HUES6 (cell line): ENCODE measurements around the gene NRXN3.

Experiments used
- H3K27ac ChIP-seq: 2 replicates; pipeline ENCODE4 v1.7.0; 2013; ENCODE audit warnings: low read depth, mild to moderate bottlenecking, low read length, inconsistent platforms
- H3K27me3 ChIP-seq: 2 replicates; pipeline ENCODE4 v1.6.1; 2013; ENCODE audit warnings: low read length; ENCODE audit not compliant: control insufficient read depth, insufficient read depth
- H3K36me3 ChIP-seq: 2 replicates; pipeline ENCODE4 v1.6.1; 2013; ENCODE audit warnings: low read length; ENCODE audit not compliant: control insufficient read depth, insufficient read depth
- H3K4me1 ChIP-seq: 2 replicates; pipeline ENCODE4 v1.6.1; 2013; ENCODE audit warnings: low read length; ENCODE audit not compliant: control insufficient read depth, insufficient read depth
- H3K4me3 ChIP-seq: 2 replicates; pipeline ENCODE4 v1.5.1; 2013; ENCODE audit warnings: low read depth, low read length
- H3K9ac ChIP-seq: one replicate; pipeline ENCODE4 v1.6.1; 2013; ENCODE audit warnings: mild to moderate bottlenecking, low read length
- H3K9me3 ChIP-seq: 2 replicates; pipeline ENCODE4 v1.6.1; 2013; ENCODE audit warnings: low read depth, low read length; ENCODE audit not compliant: control insufficient read depth, insufficient read depth

The NRXN3 gene

DNA sequence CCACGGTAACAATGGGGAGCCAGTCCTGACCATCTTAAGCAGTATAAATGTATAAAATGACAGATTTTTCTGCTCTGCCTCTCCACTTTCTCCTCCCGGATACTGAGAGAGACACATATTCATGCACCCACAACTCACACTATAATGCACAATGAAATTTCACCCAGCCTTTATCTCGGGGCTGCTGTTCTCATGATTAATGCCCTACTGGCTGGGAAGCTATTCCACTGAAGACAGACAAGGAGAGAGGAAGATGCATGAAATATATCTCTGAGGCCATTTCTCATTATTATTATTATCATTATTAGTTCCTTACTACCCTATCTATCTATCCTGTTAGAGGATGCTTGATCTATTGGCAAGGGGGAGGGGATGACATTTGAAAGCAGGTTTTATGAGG is 1539.4 kb downstream of the NRXN3 start:
- Histone ChIP-seq H3K9ac (no peak overlapping the region), H3K27ac (no peak overlapping the region), H3K27me3 (no peaks in the 10 kb centered on the region), H3K4me1 (no peaks in the 10 kb centered on the region), H3K4me3 (no peak overlapping the region), H3K36me3 (no peaks in the 10 kb centered on the region), H3K9me3 (no peaks in the 10 kb centered on the region)

DNA sequence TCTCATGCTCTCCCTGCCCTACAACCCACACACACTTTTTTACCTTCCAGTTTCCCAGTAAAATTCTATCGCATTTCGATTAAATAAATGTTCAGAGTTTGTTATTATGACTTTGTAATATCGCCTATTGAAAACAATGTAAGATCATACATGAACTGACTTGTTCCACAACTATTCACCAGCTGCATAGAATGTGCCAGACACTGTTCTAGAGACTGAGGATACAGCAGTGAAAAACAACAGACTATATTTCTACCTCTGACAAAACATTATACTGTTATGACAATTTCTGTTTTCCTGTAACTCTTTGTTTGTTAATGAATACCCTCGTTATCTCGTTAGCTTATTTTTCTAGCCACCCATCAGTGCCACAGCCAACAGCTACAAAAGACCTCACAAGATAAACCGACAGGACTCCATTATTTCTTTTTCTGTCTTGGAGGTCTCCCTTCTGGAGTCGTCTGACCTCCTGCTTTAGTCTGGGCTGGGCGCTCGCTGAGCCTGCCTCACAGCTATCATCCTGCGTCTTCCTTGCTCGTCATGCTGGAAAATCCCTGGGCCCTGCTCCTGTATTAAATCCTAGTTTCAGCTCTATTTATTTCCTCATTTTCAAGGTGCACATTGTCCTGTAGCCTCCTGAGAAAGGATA is 1542.3 kb downstream of the NRXN3 start:
- H3K4me3 ChIP-seq: no peak overlapping the region
- no peaks in the 10 kb centered on the region for H3K4me1 ChIP-seq
- no peaks in the 10 kb centered on the region for H3K36me3 ChIP-seq
- H3K9ac ChIP-seq: no peak overlapping the region
- H3K9me3 ChIP-seq: no peaks in the 10 kb centered on the region
- no peaks in the 10 kb centered on the region for H3K27me3 ChIP-seq
- no peak overlapping the region for H3K27ac ChIP-seq

DNA sequence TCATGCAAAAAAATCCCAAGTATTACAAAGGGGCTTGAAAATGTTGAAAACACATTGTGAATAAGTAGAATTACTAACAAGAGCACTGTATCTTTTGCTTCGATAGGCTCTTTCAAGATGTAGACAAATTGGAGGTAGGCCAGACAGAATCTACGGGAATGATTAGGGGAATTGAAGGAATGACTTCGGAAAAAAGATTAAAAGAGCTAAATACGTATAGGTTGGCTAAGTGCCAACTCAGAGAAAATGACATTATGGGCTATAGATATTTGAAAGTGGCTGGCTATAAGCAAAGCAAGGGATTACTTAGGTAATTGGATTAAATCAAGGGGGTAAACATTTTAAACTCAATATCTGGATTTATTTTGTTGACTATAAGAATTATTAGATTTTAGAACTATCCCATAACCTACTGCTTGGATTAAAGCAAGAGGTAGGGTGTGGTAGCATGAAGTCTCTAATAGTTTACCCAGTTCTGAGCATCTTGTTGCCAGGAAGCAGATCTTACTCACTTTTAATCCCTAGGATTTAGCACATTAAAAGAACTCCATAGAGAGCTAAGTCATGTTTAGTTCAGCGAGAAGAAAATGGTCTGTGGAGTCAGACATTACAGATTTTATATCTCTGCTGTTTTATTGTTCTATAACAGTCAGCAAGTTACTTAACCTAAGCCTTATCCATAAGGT is 1551.4 kb downstream of the NRXN3 start:
- H3K36me3 ChIP-seq: no peaks in the 10 kb centered on the region
- no peaks in the 10 kb centered on the region for H3K27me3 ChIP-seq
- no peak overlapping the region for H3K9ac ChIP-seq
- no peaks in the 10 kb centered on the region for H3K9me3 ChIP-seq
- H3K27ac ChIP-seq: no peak overlapping the region
- no peak overlapping the region for H3K4me3 ChIP-seq
- H3K4me1 ChIP-seq: no peaks in the 10 kb centered on the region

DNA sequence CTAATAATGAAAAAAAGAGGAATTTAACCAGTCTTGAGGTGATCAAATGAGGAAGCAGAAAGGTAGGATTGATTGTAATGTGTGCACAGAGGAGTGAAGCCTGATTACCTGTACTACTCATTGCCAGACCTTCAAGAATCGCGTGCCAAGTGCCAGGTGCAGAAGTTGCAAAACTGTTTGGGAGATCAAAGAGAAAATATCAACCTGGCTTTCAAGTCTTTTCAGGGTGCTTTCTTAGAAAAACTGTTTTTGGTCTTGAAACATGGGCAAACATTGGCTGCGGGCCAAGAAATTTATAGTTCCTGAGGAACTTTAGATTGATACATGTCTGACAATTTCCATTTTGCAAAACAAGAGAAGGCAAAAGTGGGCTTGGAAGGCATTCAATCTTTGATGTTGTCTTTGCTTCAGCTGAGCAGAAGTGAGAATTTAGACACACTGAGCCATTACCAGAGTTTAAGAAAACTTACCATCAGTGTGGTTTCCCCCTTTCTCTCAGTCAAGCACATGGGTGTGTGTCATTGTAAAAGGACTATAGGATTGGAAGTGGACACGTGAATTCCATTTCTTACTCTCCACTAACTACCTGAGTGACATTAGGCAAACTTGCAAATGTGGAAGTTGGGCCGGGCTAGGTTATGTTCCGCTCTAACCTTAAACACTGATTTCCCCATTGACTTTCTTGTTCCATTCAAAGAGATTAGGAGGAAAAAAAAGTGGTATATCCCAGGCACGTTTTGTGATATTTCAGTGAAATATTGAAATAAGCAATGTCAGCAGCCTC is 1555.0 kb downstream of the NRXN3 start:
- Histone ChIP-seq H3K4me3 (no peak overlapping the region), H3K9me3 (no peaks in the 10 kb centered on the region), H3K36me3 (no peaks in the 10 kb centered on the region), H3K9ac (no peak overlapping the region), H3K27me3 (no peaks in the 10 kb centered on the region), H3K4me1 (peaks cover 6% of the 10 kb centered on the region; the same call in 1 of the 2 replicates), H3K27ac (no peak overlapping the region)

DNA sequence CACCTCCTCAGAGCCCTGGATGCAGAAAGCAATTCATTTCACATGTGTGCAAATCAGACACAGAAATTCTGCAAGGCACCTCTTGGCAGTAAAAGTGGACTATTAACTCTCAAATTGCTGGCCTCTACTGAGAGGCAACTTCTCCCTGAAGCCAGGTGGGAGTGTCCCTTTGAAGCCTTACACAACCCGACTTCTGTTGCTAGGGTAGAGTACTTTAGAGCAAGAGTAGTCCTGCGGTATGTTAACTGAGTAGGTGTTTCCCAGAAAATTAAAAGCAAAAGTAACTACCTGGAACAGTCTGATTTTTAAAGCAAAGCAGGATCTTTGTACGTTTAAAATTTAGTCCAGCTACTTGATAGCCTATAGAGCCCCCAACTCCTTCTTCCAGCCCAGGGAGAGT is 1557.7 kb downstream of the NRXN3 start:
- Histone ChIP-seq H3K9ac (no peak overlapping the region), H3K4me3 (no peak overlapping the region), H3K27ac (no peak overlapping the region), H3K4me1 (peaks cover 6% of the 10 kb centered on the region; the same call in 1 of the 2 replicates), H3K27me3 (no peaks in the 10 kb centered on the region), H3K36me3 (no peaks in the 10 kb centered on the region), H3K9me3 (no peaks in the 10 kb centered on the region)

DNA sequence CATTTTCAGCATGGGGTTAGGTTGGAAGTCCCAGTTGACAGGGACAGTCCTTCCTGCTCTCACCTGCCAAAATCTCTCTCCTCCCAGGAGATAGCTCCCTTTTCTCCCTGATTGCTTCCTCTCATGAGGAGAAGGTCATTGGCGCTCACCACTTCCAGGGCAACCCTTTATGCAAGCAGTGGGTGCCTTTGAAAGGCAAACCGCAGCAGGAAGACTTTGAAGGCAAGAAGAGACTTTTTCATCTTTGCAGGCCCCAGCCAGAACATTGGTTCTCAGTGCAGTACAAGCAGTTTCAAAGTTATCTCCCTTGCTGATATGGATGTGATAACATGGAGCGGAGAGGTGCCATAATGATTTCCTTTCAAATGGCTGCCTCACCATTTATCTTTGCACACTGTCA is 1558.2 kb downstream of the NRXN3 start:
- Histone ChIP-seq H3K27ac (no peak overlapping the region), H3K4me3 (no peak overlapping the region), H3K27me3 (no peaks in the 10 kb centered on the region), H3K36me3 (no peaks in the 10 kb centered on the region), H3K4me1 (peaks cover 6% of the 10 kb centered on the region; the same call in 1 of the 2 replicates), H3K9ac (no peak overlapping the region), H3K9me3 (no peaks in the 10 kb centered on the region)

DNA sequence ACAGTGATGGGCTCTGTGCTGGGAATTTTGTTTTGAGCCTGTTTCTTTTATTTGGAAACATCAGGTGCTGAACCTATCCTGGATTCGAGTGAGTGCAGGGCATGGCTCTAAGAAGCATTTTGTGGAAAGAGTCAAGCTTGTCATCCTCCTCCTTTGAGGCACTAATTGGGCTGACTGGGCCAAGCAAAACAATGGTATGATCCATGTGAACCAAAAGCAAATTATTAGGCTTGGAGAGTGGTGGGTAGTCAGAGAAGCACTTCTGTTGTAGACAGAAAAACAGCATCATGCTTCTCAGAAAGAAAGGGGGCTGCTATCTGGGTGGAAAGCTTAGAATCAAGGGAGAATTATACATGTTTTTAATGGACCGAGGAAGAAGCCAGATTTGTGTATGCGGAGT is 1559.6 kb downstream of the NRXN3 start:
- Histone ChIP-seq H3K27me3 (no peaks in the 10 kb centered on the region), H3K27ac (no peak overlapping the region), H3K9ac (no peak overlapping the region), H3K36me3 (no peaks in the 10 kb centered on the region), H3K9me3 (no peaks in the 10 kb centered on the region), H3K4me3 (no peak overlapping the region), H3K4me1 (peaks cover 6% of the 10 kb centered on the region; the same call in 1 of the 2 replicates)

DNA sequence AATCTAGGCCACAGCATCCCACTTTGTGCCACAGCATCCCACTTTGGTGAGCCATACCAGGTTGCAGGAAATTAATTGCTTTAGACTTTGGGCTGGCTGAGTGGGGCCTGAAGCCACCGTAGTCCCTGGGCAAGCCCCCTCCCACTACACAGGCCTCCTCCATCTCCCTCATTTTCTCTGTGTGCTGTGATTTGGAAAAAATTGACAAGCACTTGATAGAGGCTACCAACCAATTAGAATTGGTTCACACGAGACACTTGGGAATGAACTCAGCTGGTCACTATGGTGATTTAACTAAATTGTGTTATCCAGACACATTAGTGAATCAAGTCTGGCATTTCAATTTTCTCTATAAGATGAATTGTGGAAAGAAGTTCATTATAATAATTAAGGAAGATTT is 1560.0 kb downstream of the NRXN3 start:
- no peak overlapping the region for H3K27ac ChIP-seq
- no peak overlapping the region for H3K4me3 ChIP-seq
- H3K9ac ChIP-seq: no peak overlapping the region
- peaks cover 3% of the 10 kb centered on the region; the same call in 1 of the 2 replicates for H3K9me3 ChIP-seq
- no peaks in the 10 kb centered on the region for H3K36me3 ChIP-seq
- no peaks in the 10 kb centered on the region for H3K27me3 ChIP-seq
- peaks cover 6% of the 10 kb centered on the region; the same call in 1 of the 2 replicates for H3K4me1 ChIP-seq

DNA sequence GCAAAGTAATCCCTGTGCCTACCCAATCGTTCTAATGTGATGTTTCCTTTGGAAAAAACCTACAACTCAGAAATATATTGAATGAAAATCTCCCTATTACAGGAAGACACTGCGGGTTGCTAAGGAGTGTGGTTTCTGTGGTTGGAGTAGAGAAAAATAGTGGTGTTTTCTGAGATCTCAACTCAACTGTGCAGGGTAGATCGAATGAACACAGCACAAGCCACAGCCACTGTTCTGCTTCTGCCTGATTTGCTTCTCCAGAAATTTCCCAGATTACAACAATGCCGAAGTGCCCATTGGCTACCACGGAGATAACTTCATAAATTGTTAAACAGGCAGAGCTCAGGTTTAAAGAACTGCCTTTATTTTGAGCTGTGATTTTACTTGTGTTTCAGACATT is 1560.8 kb downstream of the NRXN3 start:
- H3K9me3 ChIP-seq: peaks cover 10% of the 10 kb centered on the region
- H3K4me1 ChIP-seq: peaks cover 6% of the 10 kb centered on the region; the same call in 1 of the 2 replicates
- no peak overlapping the region for H3K9ac ChIP-seq
- no peak overlapping the region for H3K4me3 ChIP-seq
- no peak overlapping the region for H3K27ac ChIP-seq
- no peaks in the 10 kb centered on the region for H3K36me3 ChIP-seq
- no peaks in the 10 kb centered on the region for H3K27me3 ChIP-seq

DNA sequence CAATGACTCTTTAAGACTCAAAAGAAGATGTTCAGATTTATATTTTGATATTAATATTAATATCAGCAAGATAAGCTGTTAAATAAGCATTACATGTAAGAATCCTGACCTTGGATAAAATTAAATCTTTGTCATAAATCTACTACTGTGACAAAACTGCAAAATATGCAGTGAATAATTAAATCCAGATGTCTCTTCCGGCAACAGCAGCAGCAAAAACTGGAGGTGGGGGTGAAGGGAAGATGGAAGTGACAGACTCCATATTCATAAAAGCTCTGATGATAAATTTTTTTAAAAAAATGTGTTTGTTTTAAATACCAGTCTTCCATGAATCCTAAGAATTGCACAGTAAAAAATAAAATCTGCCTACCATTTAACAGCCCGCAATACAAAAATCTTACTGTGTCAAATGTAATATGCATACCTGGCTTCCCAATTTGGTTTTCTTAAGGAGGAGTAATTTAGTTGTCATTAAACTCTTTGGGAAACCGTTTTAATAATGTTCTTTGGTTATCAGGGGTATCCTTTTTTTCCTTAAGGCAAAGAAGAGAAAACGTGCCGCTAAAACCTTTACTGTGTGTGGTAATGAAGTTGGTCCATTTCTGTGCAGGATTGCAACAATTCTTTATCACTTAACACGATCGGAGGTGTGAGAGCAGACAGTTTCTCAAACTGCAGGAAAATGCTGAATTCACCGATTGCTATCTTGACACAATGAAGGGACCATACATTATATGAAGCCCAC is 1562.9 kb downstream of the NRXN3 start:
- Histone ChIP-seq H3K4me1 (peaks cover 4% of the 10 kb centered on the region; the same call in 1 of the 2 replicates), H3K36me3 (no peaks in the 10 kb centered on the region), H3K27ac (no peak overlapping the region), H3K9ac (no peak overlapping the region), H3K4me3 (no peak overlapping the region), H3K9me3 (peaks cover 30% of the 10 kb centered on the region), H3K27me3 (no peaks in the 10 kb centered on the region)
